NCI-H446 treated with DMSO at 0.1 percent for 48 hours (cell line): ENCODE data around the gene DZIP3.

Source experiments
- DNase-seq: peaks from one replicate; lab custom pipeline; 2025; lab: John Stamatoyannopoulos, UW

The DZIP3 gene

DNA sequence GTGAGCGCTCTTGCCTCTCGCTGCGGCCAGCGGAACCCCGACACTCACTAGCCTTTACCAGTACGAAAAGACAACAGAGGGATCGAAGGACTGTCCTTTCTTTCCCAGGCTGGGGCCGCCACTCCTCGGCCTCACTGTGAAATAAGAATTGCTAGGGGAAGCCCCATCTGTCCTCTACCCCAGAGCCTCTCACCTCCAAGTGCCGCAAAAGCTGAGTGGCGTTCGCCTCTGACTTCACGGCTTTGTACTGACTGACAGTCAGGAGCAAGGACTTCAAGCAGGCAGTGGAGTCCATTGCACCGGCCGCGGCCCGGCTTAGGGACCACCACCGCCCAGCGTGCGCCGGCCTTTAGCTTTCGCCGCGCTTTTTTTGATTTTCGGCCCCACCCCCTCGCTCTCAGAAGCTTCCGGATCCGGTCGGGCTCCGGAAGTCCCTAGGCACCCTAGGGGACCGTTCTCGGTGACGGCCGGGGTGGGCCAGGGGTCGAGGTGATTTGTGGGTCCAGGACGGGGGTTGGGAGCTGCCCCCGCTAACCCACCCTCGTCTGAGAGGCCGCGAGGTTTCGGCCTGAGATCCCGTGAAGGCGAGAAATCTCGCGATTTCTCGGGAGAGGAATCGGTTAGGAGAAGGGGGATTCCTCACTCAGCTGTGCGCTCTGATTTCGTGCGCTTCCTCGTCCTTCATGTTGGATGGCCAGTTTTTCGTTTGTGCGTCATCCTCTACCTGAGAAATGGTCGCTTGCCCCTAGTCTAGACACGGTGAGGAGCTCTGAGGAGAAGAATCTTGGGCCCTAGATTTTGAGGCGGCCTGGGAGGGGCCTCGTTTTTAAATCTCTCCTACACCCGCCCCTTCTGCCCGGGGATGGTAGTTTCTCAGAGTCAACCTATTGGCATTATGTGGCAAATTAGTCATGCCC lies at the start of gene DZIP3, which contains the start of gene CIP2A:
Gene DZIP3 (plus strand): TSS at position 642 of the 917 bp plus-strand sequence. CDS start 15,685 bp downstream, outside the sequence.
Gene CIP2A (minus strand): TSS at position 358 of the 917 bp plus-strand sequence. CDS start 63 bp downstream, at position 295.
- DNase-seq, result peak; percentile 86

DNA sequence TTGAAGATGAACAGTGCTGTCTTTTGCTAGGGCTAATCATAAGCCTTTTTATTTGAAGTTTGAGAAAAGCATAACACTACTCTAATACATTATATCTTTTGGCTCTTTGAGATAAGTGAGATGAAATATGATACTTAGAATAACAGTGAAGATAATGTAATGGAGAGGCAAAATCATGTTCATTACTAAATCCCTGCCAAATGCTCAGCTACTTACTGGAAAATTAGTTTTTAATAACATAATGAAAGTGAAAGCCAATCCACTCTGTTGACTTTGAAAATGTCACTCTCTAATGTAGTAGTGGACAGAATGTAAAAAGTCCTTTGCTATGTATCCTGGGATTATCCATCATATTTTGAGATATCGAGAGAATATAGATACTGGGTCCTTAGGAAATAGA lies 43.3 kb upstream of the DZIP3 start:
- DNase-seq, result no peak

GRCh38 chr3:108546692-108547091 lies 42.8 kb upstream of the DZIP3 start:
- DNase-seq, result no peak

DNA sequence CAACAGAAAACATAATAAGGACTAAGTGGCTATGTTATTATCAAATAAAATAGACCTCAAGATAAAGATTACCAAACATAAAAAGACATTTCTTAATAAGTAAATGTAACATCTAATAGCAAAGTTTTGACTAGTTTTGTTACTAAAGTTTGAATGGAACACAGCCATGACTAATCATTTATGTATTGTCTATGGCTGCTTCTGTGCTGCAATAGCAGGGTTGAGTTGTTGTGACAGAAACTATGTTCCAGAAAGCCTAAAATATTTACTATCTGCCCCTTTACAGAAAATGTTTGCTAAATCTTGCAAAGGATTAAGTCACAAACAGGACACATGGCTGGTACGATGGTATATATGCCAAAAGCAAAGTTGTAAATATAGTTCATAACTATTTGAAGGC lies 41.2 kb upstream of the DZIP3 start:
- no peak for DNase-seq

DNA sequence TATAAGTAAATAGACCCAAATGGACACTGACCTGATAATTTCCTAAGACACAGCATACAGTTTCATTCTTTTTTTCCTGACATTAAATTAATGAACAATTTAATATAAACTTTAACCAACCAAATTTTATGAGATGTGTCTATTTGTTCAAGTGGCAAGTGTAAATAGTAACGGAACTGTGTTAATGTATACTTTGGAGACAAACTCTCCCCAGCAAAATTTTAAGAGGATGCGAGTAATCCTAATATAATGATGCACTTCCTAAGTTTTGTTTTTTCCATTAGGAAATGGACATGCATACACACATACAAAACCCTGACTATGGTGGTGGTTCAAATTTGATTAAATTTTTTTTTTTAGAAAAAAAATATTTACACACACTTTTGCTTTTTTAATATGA lies 40.6 kb upstream of the DZIP3 start:
- no peak for DNase-seq

DNA sequence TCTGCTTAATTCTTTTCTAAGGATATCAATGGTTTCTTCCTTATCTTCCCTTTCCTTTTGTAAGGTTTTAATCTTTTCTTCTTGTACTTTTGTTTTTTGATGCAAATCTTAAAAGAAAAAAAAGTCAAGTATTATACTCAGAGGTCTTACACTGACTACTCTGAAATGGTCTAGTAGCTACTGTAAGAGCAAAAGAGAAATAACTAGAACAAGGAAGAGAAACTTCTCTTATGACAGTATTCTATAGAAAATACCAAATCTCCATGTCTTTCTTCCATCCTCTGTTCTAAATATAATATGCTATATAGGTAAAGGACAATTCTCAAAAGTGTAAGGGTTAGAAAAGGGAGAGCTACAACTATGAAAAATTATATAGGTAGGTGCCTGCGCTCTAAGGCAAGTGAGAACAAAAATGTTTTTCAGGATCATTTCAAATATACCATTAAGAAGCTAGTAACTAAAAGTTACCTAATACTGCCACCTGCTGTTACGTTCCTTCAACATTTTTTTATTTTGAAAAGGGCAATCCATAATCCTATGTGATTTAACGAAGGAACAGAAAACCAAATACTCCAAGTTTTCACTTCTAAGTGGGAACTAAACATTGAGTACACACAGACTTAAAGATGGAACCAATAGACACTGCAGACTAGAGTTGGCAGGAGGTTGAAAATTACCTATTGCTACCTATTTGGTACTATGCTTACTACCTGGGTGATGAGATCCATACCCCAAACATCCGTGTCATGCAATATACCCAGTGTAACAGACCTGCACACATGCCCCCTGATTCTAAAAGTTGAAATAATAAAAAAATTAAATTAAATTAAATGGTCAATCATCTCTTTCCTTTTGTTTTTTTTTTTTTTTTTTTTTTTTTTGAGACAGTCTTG lies 37.0 kb upstream of the DZIP3 start:
- peak; percentile 29 for DNase-seq

GRCh38 chr3:108554229-108554628 lies 35.3 kb upstream of the DZIP3 start:
- no peak for DNase-seq

GRCh38 chr3:108554913-108555571 lies 34.5 kb upstream of the DZIP3 start:
- no peak for DNase-seq

GRCh38 chr3:108555966-108556581 lies 33.4 kb upstream of the DZIP3 start:
- no peak for DNase-seq

- DNase-seq, result no peak
Measured at GRCh38 chr3:108562565-108562964, 27.0 kb upstream of the DZIP3 start.

- no peak for DNase-seq
Measured at GRCh38 chr3:108564564-108564963, 25.0 kb upstream of the DZIP3 start.

GRCh38 chr3:108565506-108565905 lies 24.0 kb upstream of the DZIP3 start:
- no peak for DNase-seq

DNA sequence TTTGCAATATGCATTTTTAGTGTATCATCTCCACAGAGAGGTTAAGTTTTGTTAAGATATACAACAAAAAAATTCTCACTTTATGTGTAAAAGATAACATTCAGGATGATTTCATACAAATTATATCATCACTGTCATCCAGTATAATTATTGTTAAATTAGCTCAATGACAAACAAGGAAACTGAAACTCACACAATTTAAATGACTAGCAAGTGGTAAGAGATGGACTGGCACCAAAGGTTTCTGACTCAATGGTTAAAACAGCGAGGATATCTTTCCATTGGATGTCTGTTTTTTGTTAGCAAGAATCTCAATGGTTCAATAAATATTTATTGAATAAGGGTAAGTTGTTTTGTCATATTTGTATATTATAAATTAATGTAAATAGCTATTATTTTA lies 22.9 kb upstream of the DZIP3 start:
- DNase-seq, result no peak

- DNase-seq, result peak; percentile 37
Measured at GRCh38 chr3:108569336-108569735, 20.2 kb upstream of the DZIP3 start.

GRCh38 chr3:108578064-108578463 lies 11.5 kb upstream of the DZIP3 start:
- DNase-seq, result no peak

- DNase-seq, result no peak
Measured at GRCh38 chr3:108588601-108589000, 921 bp upstream of the DZIP3 start.

- DNase-seq, result no peak
Measured at GRCh38 chr3:108589998-108590323, 439 bp downstream of the DZIP3 start.

DNA sequence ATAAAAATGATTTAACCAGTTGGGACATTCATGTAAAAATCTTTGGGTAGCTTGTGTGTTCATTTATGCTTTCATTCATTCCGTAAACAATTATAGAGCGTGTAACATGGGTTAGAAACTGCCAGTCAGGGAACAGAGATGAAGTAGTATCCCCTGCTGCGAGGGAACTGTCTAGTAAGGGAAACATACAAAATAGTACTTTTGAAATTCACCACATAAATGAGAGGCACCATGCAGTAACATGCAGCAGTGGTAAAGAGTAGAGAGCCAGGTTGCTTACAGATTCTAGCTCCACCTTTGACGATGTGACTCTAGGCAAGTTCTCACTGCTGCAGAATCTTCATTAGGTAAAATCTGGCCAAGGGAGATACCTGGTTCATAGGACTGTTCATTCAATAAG lies 938 bp downstream of the DZIP3 start:
- no peak for DNase-seq

- no peak for DNase-seq
Measured at GRCh38 chr3:108595321-108595720, 5.8 kb downstream of the DZIP3 start.

GRCh38 chr3:108598375-108598774 lies 8.9 kb downstream of the DZIP3 start:
- DNase-seq, result no peak

GRCh38 chr3:108599677-108600409 lies 10.3 kb downstream of the DZIP3 start:
- DNase-seq, result no peak
